ENCODE data around the gene PRDM12. TPM values are rescaled to one million over a fixed set of nuclear protein-coding genes. Genes with fewer than 3 reads are reported as not detected.

PRDM12 gene
- total and polyA plus RNA-seq, 10 donors: 0.06 to 0.07 TPM; not detected in 8

DNA sequence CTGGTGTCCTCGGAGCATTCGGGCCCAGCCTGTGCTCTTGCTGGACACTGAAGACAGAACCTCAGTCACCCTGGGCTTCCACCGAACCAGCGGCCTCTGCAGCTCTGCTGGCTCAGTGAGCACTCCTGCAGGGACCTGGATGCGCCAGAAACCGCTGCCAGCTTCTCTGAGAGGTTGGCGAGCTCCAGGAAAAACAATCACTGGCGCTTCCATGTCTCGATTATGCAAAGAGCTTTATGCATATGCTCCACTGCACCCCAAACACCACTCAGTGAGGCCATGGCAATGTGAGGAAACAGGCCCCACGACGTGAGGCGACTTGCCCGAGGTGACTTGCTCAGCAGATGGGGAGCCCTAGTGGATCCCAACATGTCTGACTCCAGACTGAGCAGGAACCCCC lies 11.0 kb downstream of the PRDM12 start:
- intact Hi-C loops (cut with DNase I; ENCODE audit: low total_unique reads): no loop called here
- H3K27ac ChIP-seq: no peak overlapping the region
- TF ChIP-seq POLR2A (IDR thresholded peaks at IDR 0.05) (no peak), POLR2AphosphoS5 (IDR thresholded peaks at IDR 0.05) (no peak)
- peaks cover 0 to 34% (median 4%) of the 10 kb centered on the region in 7 donors for H3K27me3 ChIP-seq (replicated peaks in 1 of 7)
- no peak for DNase-seq
- H3K9me3 ChIP-seq: no peaks in the 10 kb centered on the region
- 84 to 92% (median 86%) methylated on average over 11 to 13 of the region's 13 CpGs for WGBS, 5 donors
- H3K4me3 ChIP-seq: no peak overlapping the region
- no peaks in the 10 kb centered on the region for H3K36me3 ChIP-seq
- H3K4me1 ChIP-seq: no peaks in the 10 kb centered on the region

DNA sequence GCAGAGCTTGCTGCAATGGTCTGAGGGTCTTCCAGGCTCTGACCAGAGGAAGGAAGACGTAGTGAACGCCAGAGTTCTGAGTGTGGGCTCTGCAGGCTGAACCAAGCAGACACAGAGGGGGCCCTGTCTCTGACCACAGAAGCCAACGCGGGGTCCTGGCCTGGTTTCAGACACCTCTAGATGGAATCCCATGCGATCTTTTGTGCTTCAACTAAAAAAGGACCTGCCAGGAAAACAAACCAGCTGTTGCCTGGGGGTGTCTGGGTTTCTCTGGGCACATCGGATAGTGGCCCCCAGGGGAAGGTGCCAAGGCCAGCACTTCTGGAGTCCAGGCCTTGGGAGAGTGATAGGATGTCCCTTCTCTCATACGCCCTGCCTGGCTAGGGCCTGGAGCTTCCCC lies 12.9 kb downstream of the PRDM12 start:
- DNase-seq: no peak
- H3K27ac ChIP-seq: no peak overlapping the region

DNA sequence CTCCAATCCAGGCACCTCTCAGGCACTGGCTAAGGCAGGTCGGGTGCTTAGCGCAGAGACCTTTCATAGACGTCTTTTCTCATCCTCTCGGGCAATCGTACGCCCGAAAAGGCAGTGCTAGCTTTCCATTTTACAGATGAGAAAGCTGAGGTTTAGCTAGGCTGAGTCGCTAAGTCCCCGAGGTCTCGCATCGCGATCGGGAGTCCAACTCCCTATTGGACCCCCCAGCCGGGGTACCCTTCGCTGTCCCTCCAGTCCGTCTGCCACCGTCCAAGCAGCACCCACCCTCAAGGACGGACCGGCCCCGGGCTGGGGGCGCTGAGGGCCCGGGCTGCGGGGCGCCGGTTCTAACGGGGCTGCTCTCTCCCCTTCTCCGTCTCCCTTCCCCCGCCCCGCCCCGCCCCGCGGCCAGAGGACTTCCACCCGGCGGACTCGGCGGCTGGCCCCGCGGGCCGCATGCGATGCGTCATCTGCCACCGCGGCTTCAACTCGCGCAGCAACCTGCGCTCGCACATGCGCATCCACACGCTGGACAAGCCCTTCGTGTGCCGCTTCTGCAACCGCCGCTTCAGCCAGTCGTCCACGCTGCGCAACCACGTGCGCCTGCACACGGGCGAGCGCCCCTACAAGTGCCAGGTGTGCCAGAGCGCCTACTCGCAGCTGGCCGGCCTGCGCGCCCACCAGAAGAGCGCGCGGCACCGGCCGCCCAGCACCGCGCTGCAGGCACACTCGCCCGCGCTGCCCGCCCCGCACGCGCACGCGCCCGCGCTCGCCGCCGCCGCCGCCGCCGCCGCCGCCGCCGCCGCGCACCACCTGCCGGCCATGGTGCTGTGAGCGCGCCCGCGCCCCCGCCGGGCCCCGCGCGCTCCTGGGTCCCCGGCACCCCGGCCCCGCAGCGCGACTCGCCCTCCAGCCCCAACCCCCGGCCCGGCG lies 16.7 kb downstream of the PRDM12 start:
- 3 to 8% (median 4%) methylated on average over 25 to 116 of the region's 116 CpGs for WGBS, 5 donors
- Histone ChIP-seq H3K9me3 (peaks cover 0 to 10% (median 7%) of the 10 kb centered on the region in 8 donors), H3K27me3 (replicated peaks in 1 of 7) (peaks cover 5 to 62% (median 21%) of the 10 kb centered on the region in 7 donors), H3K27ac (peak overlapping the region in 1 of 8 donors; percentile 61), H3K4me1 (peaks cover 13 to 22% (median 18%) of the 10 kb centered on the region in 6 donors), H3K36me3 (no peaks in the 10 kb centered on the region), H3K4me3 (peak overlapping the region; percentile 40 to 88 (median 62))
- intact Hi-C loops (cut with DNase I; ENCODE audit: low total_unique reads): no loop called here
- peak; percentile 85 for DNase-seq
- TF ChIP-seq, protein P1, sequence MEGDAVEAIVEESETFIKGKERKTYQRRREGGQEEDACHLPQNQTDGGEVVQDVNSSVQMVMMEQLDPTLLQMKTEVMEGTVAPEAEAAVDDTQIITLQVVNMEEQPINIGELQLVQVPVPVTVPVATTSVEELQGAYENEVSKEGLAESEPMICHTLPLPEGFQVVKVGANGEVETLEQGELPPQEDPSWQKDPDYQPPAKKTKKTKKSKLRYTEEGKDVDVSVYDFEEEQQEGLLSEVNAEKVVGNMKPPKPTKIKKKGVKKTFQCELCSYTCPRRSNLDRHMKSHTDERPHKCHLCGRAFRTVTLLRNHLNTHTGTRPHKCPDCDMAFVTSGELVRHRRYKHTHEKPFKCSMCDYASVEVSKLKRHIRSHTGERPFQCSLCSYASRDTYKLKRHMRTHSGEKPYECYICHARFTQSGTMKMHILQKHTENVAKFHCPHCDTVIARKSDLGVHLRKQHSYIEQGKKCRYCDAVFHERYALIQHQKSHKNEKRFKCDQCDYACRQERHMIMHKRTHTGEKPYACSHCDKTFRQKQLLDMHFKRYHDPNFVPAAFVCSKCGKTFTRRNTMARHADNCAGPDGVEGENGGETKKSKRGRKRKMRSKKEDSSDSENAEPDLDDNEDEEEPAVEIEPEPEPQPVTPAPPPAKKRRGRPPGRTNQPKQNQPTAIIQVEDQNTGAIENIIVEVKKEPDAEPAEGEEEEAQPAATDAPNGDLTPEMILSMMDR (IDR thresholded peaks at IDR 0.05 in 8 of 11, conservative IDR thresholded peaks at IDR 0.05 in 3 of 11): no peak
- TF ChIP-seq POLR2AphosphoS5 (IDR thresholded peaks at IDR 0.05): peak in 2 of 3 donors; percentile 6 to 29

More for the DNA sequence above, 12.9 kb downstream of the PRDM12 start:
- no peak overlapping the region for H3K4me3 ChIP-seq
- H3K9me3 ChIP-seq: no peaks in the 10 kb centered on the region
- H3K36me3 ChIP-seq: no peaks in the 10 kb centered on the region
- WGBS, 5 donors: 65 to 71% (median 68%) methylated on average over 5 to 7 of the region's 7 CpGs
- TF ChIP-seq, protein P1 (IDR thresholded peaks at IDR 0.05 in 8 of 11, conservative IDR thresholded peaks at IDR 0.05 in 3 of 11): no peak
- TF ChIP-seq POLR2A (IDR thresholded peaks at IDR 0.05) (no peak), POLR2AphosphoS5 (IDR thresholded peaks at IDR 0.05) (no peak)
- peaks cover 5 to 51% (median 21%) of the 10 kb centered on the region in 7 donors for H3K27me3 ChIP-seq (replicated peaks in 1 of 7)
- intact Hi-C loops (cut with DNase I; ENCODE audit: low total_unique reads): no loop called here
- H3K4me1 ChIP-seq: peaks cover 11 to 15% (median 13%) of the 10 kb centered on the region in 6 donors

DNA sequence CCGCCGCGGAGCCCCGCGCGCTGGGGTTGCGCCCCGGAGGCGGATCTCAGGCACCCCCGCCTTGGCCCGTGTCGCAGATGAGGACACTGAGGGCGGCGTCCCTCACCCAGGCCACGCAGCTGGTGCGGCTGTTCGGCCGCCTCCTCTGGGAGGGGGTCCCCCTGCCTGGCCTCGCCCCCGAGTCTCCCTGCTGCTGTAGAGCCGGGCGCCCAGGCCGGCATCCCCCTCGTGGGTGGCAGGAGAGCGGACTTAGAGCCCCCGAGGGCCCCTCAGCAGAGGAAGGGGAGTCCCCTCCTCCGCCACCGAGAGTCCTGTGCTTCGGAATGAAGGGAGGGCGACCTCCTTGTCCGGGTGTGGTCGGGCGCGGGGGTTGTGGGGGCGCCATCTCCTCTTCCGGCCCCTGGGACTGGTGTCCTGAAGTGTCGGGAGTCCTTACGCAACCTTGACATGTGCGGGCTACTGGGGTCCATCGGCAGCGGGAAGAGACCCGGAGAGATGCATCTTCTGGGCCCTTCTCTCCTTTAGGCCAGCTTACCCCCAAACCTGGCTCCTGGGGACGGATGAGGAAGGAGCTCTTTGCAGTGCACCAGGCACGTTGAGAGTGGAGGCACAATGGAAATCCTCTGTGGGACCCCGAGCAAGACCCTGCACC lies 17.5 kb downstream of the PRDM12 start:
- WGBS, 5 donors: 1 to 2% (median 1%) methylated on average over 10 to 45 of the region's 45 CpGs

More for the DNA sequence above, 17.5 kb downstream of the PRDM12 start:
- peaks cover 0 to 10% (median 7%) of the 10 kb centered on the region in 8 donors for H3K9me3 ChIP-seq
- TF ChIP-seq POLR2A (IDR thresholded peaks at IDR 0.05) (no peak), POLR2AphosphoS5 (IDR thresholded peaks at IDR 0.05) (no peak)
- TF ChIP-seq, protein P1 (IDR thresholded peaks at IDR 0.05 in 8 of 11, conservative IDR thresholded peaks at IDR 0.05 in 3 of 11): no peak
- H3K27ac ChIP-seq: peak overlapping the region in 2 of 8 donors; percentile 13 to 61
- intact Hi-C loops (cut with DNase I; ENCODE audit: low total_unique reads): loop anchor here (2.0 kb wide), 1 partner anchor 221 kb away; no protein-coding TSS in a partner anchor
- H3K4me3 ChIP-seq: peak overlapping the region; percentile 23 to 88 (median 60)
- H3K36me3 ChIP-seq: no peaks in the 10 kb centered on the region
- no peak for DNase-seq
- peaks cover 5 to 59% (median 21%) of the 10 kb centered on the region in 7 donors for H3K27me3 ChIP-seq (replicated peaks in 1 of 7)
- H3K4me1 ChIP-seq: peaks cover 13 to 22% (median 18%) of the 10 kb centered on the region in 6 donors

Measured in spleen (tissue), 11 donors.